GM12892 (cell line): Measurements from ENCODE around the gene RBM19.

Experiments
- POLR2A ChIP-seq: IDR thresholded peaks from 2 replicates; pipeline ENCODE4 v1.6.1; 2011; ENCODE audit warnings: low read depth, low read length, control low read depth
- POLR2AphosphoS5 ChIP-seq: IDR thresholded peaks from 2 replicates; pipeline ENCODE4 v1.6.1; 2011; ENCODE audit warnings: low read depth, low read length, control low read depth
- TAF1 ChIP-seq: IDR thresholded peaks from 2 replicates; pipeline ENCODE4 v1.6.1; 2011; ENCODE audit warnings: low read depth, mild to moderate bottlenecking, control low read depth, low read length, borderline replicate concordance

- TF ChIP-seq POLR2A = no peak
- TF ChIP-seq POLR2AphosphoS5 = no peak
- no peak for TF ChIP-seq TAF1
Observed at GRCh38 chr12:113772505-113773030, 193.6 kb downstream of the RBM19 start.
